Measurements from ENCODE around the gene ENPP7.
"Not testable (repeated sequence)": the region's sequence is repeated elsewhere in the genome, so short reads cannot be mapped to it uniquely, and the experiment has no call there.

ENPP7 gene

GRCh38 chr17:79765708-79766107 is 35.0 kb downstream of the ENPP7 start:
- Histone ChIP-seq H2AFZ (ENCODE audit: low read depth, low read length) (no peak overlapping the region), H3K4me1 (ENCODE audit: insufficient read depth, low read length) (no peaks in the 10 kb centered on the region; the same call in 1 of the 2 replicates), H3K9ac (ENCODE audit: low read depth, low read length) (no peak overlapping the region), H3K27me3 (ENCODE audit: insufficient read depth, low read length, poor library complexity) (no peaks in the 10 kb centered on the region), H3K36me3 (ENCODE audit: insufficient read depth, low read length) (no peaks in the 10 kb centered on the region), H4K20me1 (ENCODE audit: insufficient read depth, low read length) (no peaks in the 10 kb centered on the region), H3K9me3 (ENCODE audit: insufficient read depth, low read length, severe bottlenecking) (no peaks in the 10 kb centered on the region), H3K4me3 (ENCODE audit: low read depth in 1 of 2, low read length in 2 of 2) (no peak overlapping the region), H3K79me2 (ENCODE audit: insufficient read depth, low read length) (no peaks in the 10 kb centered on the region), H3K4me2 (ENCODE audit: insufficient read depth, low read length) (no peak overlapping the region), H3K27ac (ENCODE audit: low read length) (no peak overlapping the region)
- DNase-seq = no peak
- ATAC-seq (ENCODE audit: insufficient read depth, low read depth) = no peak
- no peak for TF ChIP-seq CTCF (IDR thresholded peaks at IDR 0.05; ENCODE audit: borderline replicate concordance, extremely low read depth, low read length, poor library complexity, severe bottlenecking)
- no peak for TF ChIP-seq EZH2 (IDR thresholded peaks at IDR 0.05; ENCODE audit: borderline replicate concordance, low read depth, low read length, severe bottlenecking)

- Histone ChIP-seq H3K4me3 (ENCODE audit: low read depth in 1 of 2, low read length in 2 of 2) (no peak overlapping the region), H3K27ac (ENCODE audit: low read length) (no peak overlapping the region), H3K9ac (ENCODE audit: low read depth, low read length) (no peak overlapping the region), H3K36me3 (ENCODE audit: insufficient read depth, low read length) (no peaks in the 10 kb centered on the region), H3K4me1 (ENCODE audit: insufficient read depth, low read length) (no peaks in the 10 kb centered on the region), H3K9me3 (ENCODE audit: insufficient read depth, low read length, severe bottlenecking) (no peaks in the 10 kb centered on the region), H3K4me2 (ENCODE audit: insufficient read depth, low read length) (no peak overlapping the region), H3K79me2 (ENCODE audit: insufficient read depth, low read length) (no peaks in the 10 kb centered on the region), H2AFZ (ENCODE audit: low read depth, low read length) (no peak overlapping the region), H4K20me1 (ENCODE audit: insufficient read depth, low read length) (no peaks in the 10 kb centered on the region), H3K27me3 (ENCODE audit: insufficient read depth, low read length, poor library complexity) (peaks cover 1% of the 10 kb centered on the region)
- no peak for ATAC-seq (ENCODE audit: insufficient read depth, low read depth)
- TF ChIP-seq EZH2 (IDR thresholded peaks at IDR 0.05; ENCODE audit: borderline replicate concordance, low read depth, low read length, severe bottlenecking) (no peak), CTCF (IDR thresholded peaks at IDR 0.05; ENCODE audit: borderline replicate concordance, extremely low read depth, low read length, poor library complexity, severe bottlenecking) (no peak)
- DNase-seq = no peak
Measured at GRCh38 chr17:79769570-79770506, 39.1 kb downstream of the ENPP7 start.

GRCh38 chr17:79771276-79771675 is 40.5 kb downstream of the ENPP7 start:
- Histone ChIP-seq H4K20me1 (ENCODE audit: insufficient read depth, low read length) (no peaks in the 10 kb centered on the region), H3K4me1 (ENCODE audit: insufficient read depth, low read length) (no peaks in the 10 kb centered on the region), H3K9ac (ENCODE audit: low read depth, low read length) (no peak overlapping the region), H3K27ac (ENCODE audit: low read length) (no peak overlapping the region), H3K79me2 (ENCODE audit: insufficient read depth, low read length) (no peaks in the 10 kb centered on the region), H3K4me2 (ENCODE audit: insufficient read depth, low read length) (no peak overlapping the region), H2AFZ (ENCODE audit: low read depth, low read length) (no peak overlapping the region), H3K27me3 (ENCODE audit: insufficient read depth, low read length, poor library complexity) (peaks cover 5% of the 10 kb centered on the region), H3K36me3 (ENCODE audit: insufficient read depth, low read length) (no peaks in the 10 kb centered on the region), H3K9me3 (ENCODE audit: insufficient read depth, low read length, severe bottlenecking) (no peaks in the 10 kb centered on the region), H3K4me3 (ENCODE audit: low read depth in 1 of 2, low read length in 2 of 2) (no peak overlapping the region)
- no peak for TF ChIP-seq CTCF (IDR thresholded peaks at IDR 0.05; ENCODE audit: borderline replicate concordance, extremely low read depth, low read length, poor library complexity, severe bottlenecking)
- no peak for TF ChIP-seq EZH2 (IDR thresholded peaks at IDR 0.05; ENCODE audit: borderline replicate concordance, low read depth, low read length, severe bottlenecking)
- DNase-seq (no peak), ATAC-seq (ENCODE audit: insufficient read depth, low read depth) (no peak)

- not testable (repeated sequence) for H3K4me3 ChIP-seq (ENCODE audit: low read depth in 1 of 2, low read length in 2 of 2); H3K9ac ChIP-seq (ENCODE audit: low read depth, low read length); H3K27me3 ChIP-seq (ENCODE audit: insufficient read depth, low read length, poor library complexity); H3K27ac ChIP-seq (ENCODE audit: low read length); H3K36me3 ChIP-seq (ENCODE audit: insufficient read depth, low read length); H4K20me1 ChIP-seq (ENCODE audit: insufficient read depth, low read length); H3K4me2 ChIP-seq (ENCODE audit: insufficient read depth, low read length); H3K9me3 ChIP-seq (ENCODE audit: insufficient read depth, low read length, severe bottlenecking); H3K4me1 ChIP-seq (ENCODE audit: insufficient read depth, low read length); DNase-seq; H2AFZ ChIP-seq (ENCODE audit: low read depth, low read length); H3K79me2 ChIP-seq (ENCODE audit: insufficient read depth, low read length); ATAC-seq (ENCODE audit: insufficient read depth, low read depth)
Measured at GRCh38 chr17:79772726-79773125, 42.0 kb downstream of the ENPP7 start.
